Kidney (tissue), 14 donors: Measurements from ENCODE around the gene CHRNA9. TPM values are rescaled to one million over a fixed set of nuclear protein-coding genes. Genes with fewer than 3 reads are reported as not detected.

Source experiments
- DNase-seq, 5 donors: peaks; one replicate each; pipeline ENCODE4 v3.0.0-alpha.2; 2013 to 2020
- FAIRE-seq: peaks from 2 replicates; lab custom pipeline; 2012; peaks lifted over from hg19 to GRCh38; lab: Jason Lieb, UNC
- H3K27ac ChIP-seq, 2 donors: one replicate each; pipeline ENCODE4 v1.7.0; 2013; ENCODE audit warnings: low read depth in 2 of 2, low read length in 2 of 2, inconsistent platforms in 1 of 2
- H3K27me3 ChIP-seq: one replicate; pipeline ENCODE4 v1.7.1; 2013; ENCODE audit warnings: low read length, inconsistent platforms; ENCODE audit not compliant: control insufficient read depth, insufficient read depth
- H3K36me3 ChIP-seq, 3 donors: one replicate each; pipeline versions ENCODE4 v1.7.0 to v1.7.1; 2013; ENCODE audit warnings: low read length in 3 of 3, control low read depth in 1 of 3, inconsistent platforms in 1 of 3; ENCODE audit not compliant: insufficient read depth in 3 of 3, control insufficient read depth in 2 of 3
- H3K4me1 ChIP-seq, 3 donors: one replicate each; pipeline versions ENCODE4 v1.7.0 to v1.7.1; 2013; ENCODE audit warnings: low read length in 3 of 3, inconsistent platforms in 1 of 3, low read depth in 1 of 3; ENCODE audit not compliant: control insufficient read depth in 2 of 3, insufficient read depth in 2 of 3
- H3K4me3 ChIP-seq, 3 donors: one replicate each; pipeline versions ENCODE4 v1.7.0 to v1.8.1; 2013; ENCODE audit warnings: low read length in 3 of 3, control low read depth in 1 of 3, inconsistent platforms in 1 of 3
- H3K9ac ChIP-seq, 3 donors: one replicate each; pipeline versions ENCODE4 v1.7.0 to v1.7.1; 2013; ENCODE audit warnings: low read length in 3 of 3, control low read depth in 1 of 3, inconsistent platforms in 1 of 3
- H3K9me3 ChIP-seq, 3 donors: one replicate each; pipeline versions ENCODE4 v1.7.0 to v1.7.1; 2013; ENCODE audit warnings: low read length in 3 of 3, control low read depth in 1 of 3, inconsistent platforms in 1 of 3; ENCODE audit not compliant: control insufficient read depth in 2 of 3, insufficient read depth in 1 of 3
- intact Hi-C: fragments of 100-400 bp; cut with DNase I; formaldehyde crosslinking; loops from one replicate; pipeline ENCODE4 v1.11.1; 2022
- polyA plus RNA-seq: library from polyadenylated mRNA; stranded (reverse); fragments of 350-450 nt; fragmentation: Illumina TruSeq; extraction: RNeasy Lipid Tissue Mini Kit (QIAGEN cat#74804); gene quantifications from one replicate; pipeline ENCODE4 v1.2.3, GENCODE V29; 2014; ENCODE audit warnings: low read depth, low replicate concordance; ENCODE audit not compliant: insufficient read depth
- total RNA-seq: library from RNA; stranded (reverse); fragmentation: NEBNext Ultra II Directional; extraction: Animal tissue kit (Norgen Biotek cat#: 25700); gene quantifications from one replicate; pipeline ENCODE4 v1.2.1, GENCODE V29; 2021
- TF ChIP-seq, protein P1 (sequence below): IDR thresholded peaks from 3 replicates; pipeline ENCODE4 v1.5.1; 2012; ENCODE audit warnings: mild to moderate bottlenecking, moderate library complexity, borderline replicate concordance; ENCODE audit not compliant: insufficient read depth; ENCODE audit errors: extremely low read depth
- donor health status: control.
- donor health status: control.
- donor health status: control.
- donor health status: control.
- donor health status: control.
- donor health status: DM: yes; HTN: yes; CAD: no.
- donor health status: Normal renal cell carcinoma (clear cell type).

The CHRNA9 gene
- total and polyA plus RNA-seq, 2 donors from 2014 or later, result not detected

DNA sequence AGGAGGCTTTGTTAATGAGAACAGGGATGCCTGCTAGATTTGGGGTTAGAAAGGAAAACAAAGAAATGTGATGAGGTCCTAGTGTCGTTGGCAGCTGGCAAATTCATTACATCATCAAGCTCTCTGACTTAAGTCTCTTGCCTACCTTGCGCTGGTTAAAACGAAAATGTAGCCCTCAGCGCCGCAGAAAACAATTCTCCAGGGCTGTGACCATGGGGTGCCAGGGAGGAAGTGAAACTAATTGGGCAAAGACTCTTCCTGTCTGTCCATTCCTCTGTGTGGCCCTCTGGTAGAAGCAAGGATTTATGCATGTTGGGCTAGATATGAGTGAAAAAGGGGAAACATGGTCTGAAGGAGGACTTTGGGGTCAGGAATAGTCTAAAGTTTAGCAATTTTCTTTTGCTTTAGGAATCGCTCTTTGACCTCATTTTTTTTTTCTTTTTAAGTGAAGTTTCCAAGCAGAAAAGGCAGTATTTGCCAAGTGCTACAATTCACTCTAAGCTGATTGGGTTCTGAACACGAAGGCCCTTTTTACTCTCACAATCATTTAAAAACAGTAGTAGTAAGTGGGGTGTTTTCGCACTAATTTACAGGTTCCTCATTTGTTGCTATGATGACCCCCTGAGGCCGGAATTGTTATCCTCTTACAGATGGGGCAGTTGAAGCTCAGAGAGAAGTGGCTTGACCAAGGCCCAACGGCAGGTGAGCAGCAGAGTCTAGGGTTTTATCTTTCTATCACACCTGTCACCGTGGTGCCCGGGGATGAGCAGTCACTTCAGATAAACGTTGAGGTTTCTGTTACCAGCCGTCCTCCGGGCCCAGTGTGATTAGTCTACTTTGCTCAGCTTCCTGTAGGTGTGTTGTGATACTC, 27.3 kb upstream of the CHRNA9 start:
- no peak overlapping the region for H3K27ac ChIP-seq
- TF ChIP-seq, protein P1, sequence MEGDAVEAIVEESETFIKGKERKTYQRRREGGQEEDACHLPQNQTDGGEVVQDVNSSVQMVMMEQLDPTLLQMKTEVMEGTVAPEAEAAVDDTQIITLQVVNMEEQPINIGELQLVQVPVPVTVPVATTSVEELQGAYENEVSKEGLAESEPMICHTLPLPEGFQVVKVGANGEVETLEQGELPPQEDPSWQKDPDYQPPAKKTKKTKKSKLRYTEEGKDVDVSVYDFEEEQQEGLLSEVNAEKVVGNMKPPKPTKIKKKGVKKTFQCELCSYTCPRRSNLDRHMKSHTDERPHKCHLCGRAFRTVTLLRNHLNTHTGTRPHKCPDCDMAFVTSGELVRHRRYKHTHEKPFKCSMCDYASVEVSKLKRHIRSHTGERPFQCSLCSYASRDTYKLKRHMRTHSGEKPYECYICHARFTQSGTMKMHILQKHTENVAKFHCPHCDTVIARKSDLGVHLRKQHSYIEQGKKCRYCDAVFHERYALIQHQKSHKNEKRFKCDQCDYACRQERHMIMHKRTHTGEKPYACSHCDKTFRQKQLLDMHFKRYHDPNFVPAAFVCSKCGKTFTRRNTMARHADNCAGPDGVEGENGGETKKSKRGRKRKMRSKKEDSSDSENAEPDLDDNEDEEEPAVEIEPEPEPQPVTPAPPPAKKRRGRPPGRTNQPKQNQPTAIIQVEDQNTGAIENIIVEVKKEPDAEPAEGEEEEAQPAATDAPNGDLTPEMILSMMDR, result no peak
- intact Hi-C loops, result no loop called here
- H3K27me3 ChIP-seq, result no peaks in the 10 kb centered on the region
- H3K4me3 ChIP-seq, result no peak overlapping the region
- H3K9me3 ChIP-seq, result no peaks in the 10 kb centered on the region
- no peak overlapping the region for H3K9ac ChIP-seq
- FAIRE-seq, result no peak
- peaks cover 0 to 4% (median 0%) of the 10 kb centered on the region in 3 donors for H3K4me1 ChIP-seq
- H3K36me3 ChIP-seq, result no peaks in the 10 kb centered on the region
- no peak for DNase-seq

DNA sequence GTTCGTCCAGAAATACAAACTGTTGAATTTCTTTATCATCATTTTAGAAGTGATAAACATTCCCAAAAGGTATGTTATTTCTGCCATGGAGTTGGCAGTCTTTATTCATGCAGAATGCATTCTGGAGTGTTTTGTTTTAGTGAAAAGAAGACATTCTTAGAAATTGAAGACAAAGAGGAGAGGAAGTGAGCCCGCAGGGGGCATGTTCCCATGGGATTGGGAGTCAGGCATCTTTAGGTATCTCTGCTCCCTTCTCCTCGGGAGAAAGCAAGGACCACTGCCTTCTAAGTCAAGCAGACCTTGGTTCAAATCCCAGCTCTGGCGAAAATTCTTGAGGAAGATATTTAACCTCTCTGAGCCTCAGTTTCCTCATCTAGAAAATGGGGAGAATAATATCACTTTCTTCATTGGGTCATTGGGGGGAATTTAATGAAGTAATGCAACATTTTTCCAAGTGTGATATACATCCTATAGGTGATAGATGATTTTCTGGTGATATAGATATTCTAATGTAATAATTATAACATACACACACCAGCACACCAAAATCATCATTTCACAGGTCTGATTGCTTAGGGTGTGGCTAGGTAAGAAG, 26.5 kb upstream of the CHRNA9 start:
- intact Hi-C loops, result no loop called here

DNA sequence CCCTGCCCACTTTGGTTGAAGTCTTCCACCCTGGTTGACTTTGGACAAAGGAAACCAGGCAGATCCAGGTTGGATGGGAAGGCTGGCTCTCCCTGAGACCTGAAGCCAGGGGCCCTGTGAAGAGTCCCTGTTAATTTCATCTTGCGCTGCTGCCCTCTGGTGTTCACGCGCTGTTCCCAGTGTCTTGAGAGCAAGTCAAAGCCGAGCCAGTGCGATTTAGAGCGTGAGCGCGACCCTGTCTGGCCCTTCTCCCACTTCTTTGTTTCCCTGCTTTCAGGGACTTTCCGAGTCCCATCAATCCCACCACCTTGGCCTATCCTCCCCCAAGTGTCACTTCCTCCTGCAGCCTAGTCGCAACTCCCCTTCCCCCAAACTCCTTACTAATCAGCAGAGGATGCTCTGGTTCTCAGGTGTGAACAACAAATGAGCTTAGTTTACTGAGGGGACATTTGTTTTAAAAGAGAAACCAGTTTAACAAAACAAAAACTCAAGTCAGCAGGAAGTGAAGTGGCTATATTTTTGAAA, 25.8 kb upstream of the CHRNA9 start:
- Histone ChIP-seq H3K4me3 (peak overlapping the region; percentile 4 to 35 (median 33)), H3K4me1 (peaks cover 0 to 4% (median 0%) of the 10 kb centered on the region in 3 donors), H3K9me3 (no peaks in the 10 kb centered on the region), H3K27me3 (no peaks in the 10 kb centered on the region), H3K9ac (no peak overlapping the region), H3K36me3 (no peaks in the 10 kb centered on the region), H3K27ac (no peak overlapping the region)
- TF ChIP-seq, protein P1, result peak; percentile 85
- intact Hi-C loops, result no loop called here
- no peak for FAIRE-seq
- peak; percentile 92 to 96 (median 93) for DNase-seq

More for the DNA sequence above, 26.5 kb upstream of the CHRNA9 start:
- no peaks in the 10 kb centered on the region for H3K36me3 ChIP-seq
- TF ChIP-seq, protein P1, result no peak
- no peak overlapping the region for H3K27ac ChIP-seq
- no peaks in the 10 kb centered on the region for H3K9me3 ChIP-seq
- no peak for DNase-seq
- no peak for FAIRE-seq
- H3K4me1 ChIP-seq, result peaks cover 0 to 4% (median 0%) of the 10 kb centered on the region in 3 donors
- H3K4me3 ChIP-seq, result no peak overlapping the region
- H3K27me3 ChIP-seq, result no peaks in the 10 kb centered on the region
- H3K9ac ChIP-seq, result no peak overlapping the region
